Heart left ventricle (tissue), 16 donors: Measurements from ENCODE around the gene MATN1. TPM values are rescaled to one million over a fixed set of nuclear protein-coding genes. Genes with fewer than 3 reads are reported as not detected.

Experiments
- ATAC-seq, 4 donors: fragments of 200-7000 bp; cut with Tn5 transposase; one replicate each; pipeline ENCODE4 v1.9.1; 2020 to 2022; ENCODE audit warnings: moderate library complexity in 4 of 4, mild to moderate bottlenecking in 3 of 4, moderate number of reproducible peaks in 1 of 4
- DNase-seq, 5 donors: peaks; one replicate each; pipeline ENCODE4 v3.0.0-alpha.2; 2020
- H3K27ac ChIP-seq, 12 donors: fragments of 200-600 bp; sonication (generic) in 4 of 12; one replicate each; pipeline versions ENCODE4 v1.5.0 to v1.8.0; 2016 to 2022; ENCODE audit warnings: mild to moderate bottlenecking in 2 of 12
- H3K27me3 ChIP-seq, 9 donors: fragments of 200-600 bp; sonication (generic) in 2 of 9; one replicate each; pipeline versions ENCODE4 v1.5.1 to v1.8.0; 2016 to 2022; ENCODE audit warnings: mild to moderate bottlenecking in 3 of 9
- H3K36me3 ChIP-seq, 9 donors: fragments of 200-600 bp; sonication (generic) in 2 of 9; one replicate each; pipeline versions ENCODE4 v1.5.0 to v1.8.0; 2018 to 2022; ENCODE audit warnings: mild to moderate bottlenecking in 2 of 9
- H3K4me1 ChIP-seq, 12 donors: fragments of 200-600 bp; sonication (generic) in 4 of 12; one replicate each; pipeline versions ENCODE4 v1.5.0 to v1.8.0; 2016 to 2022; ENCODE audit warnings: mild to moderate bottlenecking in 3 of 12
- H3K4me3 ChIP-seq, 12 donors: fragments of 200-600 bp; sonication (generic) in 4 of 12; one replicate each; pipeline versions ENCODE4 v1.5.0 to v1.8.0; 2017 to 2022; ENCODE audit warnings: mild to moderate bottlenecking in 9 of 12, moderate library complexity in 4 of 12
- H3K9me3 ChIP-seq, 12 donors: fragments of 200-600 bp; sonication (generic) in 4 of 12; one replicate each; pipeline versions ENCODE4 v1.5.0 to v1.8.0; 2016 to 2022; ENCODE audit warnings: mild to moderate bottlenecking in 1 of 12
- CTCF ChIP-seq, 12 donors: fragments of 200-600 bp; sonication (generic) in 4 of 12; IDR thresholded peaks; one replicate each; pipeline versions ENCODE4 v1.5.0 to v1.8.0; 2018 to 2022; ENCODE audit warnings: antibody characterized with exemption in 12 of 12, mild to moderate bottlenecking in 5 of 12
- POLR2A ChIP-seq, 2 donors: fragments of 450-650 bp; IDR thresholded peaks; one replicate each; pipeline ENCODE4 v1.6.1; 2017; ENCODE audit warnings: antibody characterized with exemption in 2 of 2, mild to moderate bottlenecking in 2 of 2, moderate library complexity in 2 of 2
- WGBS, 4 donors: extraction: QIAGEN DNeasy Blood & Tissue Kit in 2 of 4; methylation state at CpG; one replicate each; pipeline versions ENCODE4 v1.1.5 to v1.1.7; 2013 to 2018; 5-methylcytosine and 5-hydroxymethylcytosine counted together
- intact Hi-C, 10 donors: fragments of 100-400 bp; cut with DNase I; formaldehyde crosslinking; loops; one replicate each; pipeline versions ENCODE4 v1.11.1 to v1.14.2; 2022
- polyA plus RNA-seq, 2 donors: library from polyadenylated mRNA; stranded (reverse); fragments of 200-250 nt; gene quantifications; one replicate each; pipeline ENCODE4 v1.2.3, GENCODE V29; 2013
- total RNA-seq, 9 donors: library from RNA; depleted of rRNA in 2 of 9; stranded (reverse); fragments of >200 nt in 2 of 9; fragmentation: NEBNext Ultra II Directional in 3 of 9; extraction: Animal tissue kit (Norgen Biotek cat#: 25700) in 3 of 9; gene quantifications; one replicate each; pipeline versions ENCODE4 v1.1.0 to v1.2.4, GENCODE V29; 2016 to 2023
- donor health status: ischemic (EF 13 %, LVEDD 7.1; RV severe dilation, severe dysfunction).
- donor health status: healthy with polysubstance abuse.
- donor health status: DM: no; HTN: yes; CAD: no.
- donor health status: DM: no; HTN: no; CAD: no.
- donor health status: ischemic (EF 25% LVEDD 6.9; RV normal size, moderate dysfunction).
- donor health status: ischemic (EF 25% LVEDD 5.7; RV mildly dilated, moderate dysfunction).
- donor health status: healthy.
- donor health status: DM: yes; HTN: yes; CAD: no.
- donor health status: ischemic (EF 35%, LVEDD 5.7; RV mildly dilated, moderate dysfunction).
- donor health status: nonischemic (EF 11% LVEDD 7.7; RV severe dilation, severe dysfunction).
- donor health status: DM: yes; HTN: yes; CAD: no.
- donor health status: PGD.
- donor health status: ischemic (EF 29% LVEDD 5.4; RV normal size, mild dysfunction).
- donor health status: nonischemic (EF 23%, LVEDD 6.1; RV moderate dilation, normal function).

Gene MATN1
- total and polyA plus RNA-seq, 11 donors = 0.67 TPM; not detected in 10

- DNase-seq (no peak), ATAC-seq (no peak)
- no peaks in the 10 kb centered on the region for H3K27me3 ChIP-seq
- 88 to 94% (median 90%) methylated on average over 13 of the region's 13 CpGs for WGBS, 4 donors
- peaks cover 0 to 74% (median 16%) of the 10 kb centered on the region in 12 donors for H3K4me1 ChIP-seq
- H3K4me3 ChIP-seq = no peak overlapping the region
- TF ChIP-seq POLR2A (IDR thresholded peaks at IDR 0.05) = no peak
- TF ChIP-seq CTCF (IDR thresholded peaks at IDR 0.05) = no peak
- intact Hi-C loops = no loop called here
- H3K9me3 ChIP-seq = no peaks in the 10 kb centered on the region
- H3K27ac ChIP-seq = no peak overlapping the region
- peaks cover 0 to 7% (median 0%) of the 10 kb centered on the region in 9 donors for H3K36me3 ChIP-seq
Observed at GRCh38 chr1:30759718-30760281, 36.4 kb upstream of the MATN1 start.

DNA sequence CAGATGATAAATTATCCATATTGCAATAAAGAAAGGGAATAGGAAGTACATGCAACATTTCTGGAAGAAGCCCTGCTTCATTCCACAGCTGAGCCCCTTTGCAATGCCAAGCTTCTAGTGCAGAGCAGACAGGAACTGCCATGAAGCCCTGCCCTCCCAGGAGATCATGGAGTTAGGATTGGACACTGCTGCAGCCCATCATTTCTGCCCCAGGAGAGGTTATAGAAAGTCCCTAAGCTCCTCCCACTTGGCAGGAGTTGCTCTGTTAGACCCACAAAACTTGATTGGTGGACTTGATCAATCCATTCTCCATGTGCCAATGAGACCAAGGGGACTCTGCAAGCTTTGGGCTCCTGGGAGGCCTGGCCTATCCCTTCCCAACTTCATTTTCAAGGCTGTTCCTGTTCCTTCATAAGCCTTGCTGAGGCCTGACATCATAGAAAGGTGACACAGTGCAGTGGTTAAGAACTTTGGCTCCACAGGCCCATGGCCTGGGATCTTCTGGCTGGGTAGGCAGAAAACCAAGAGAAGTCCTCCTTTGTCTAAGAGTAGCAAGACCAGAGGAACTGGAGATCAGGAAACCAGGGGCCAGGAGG is 35.5 kb upstream of the MATN1 start:
- Histone ChIP-seq H3K4me1 (peaks cover 0 to 83% (median 16%) of the 10 kb centered on the region in 12 donors), H3K27ac (peak overlapping the region in 1 of 12 donors; percentile 95), H3K36me3 (peaks cover 0 to 7% (median 0%) of the 10 kb centered on the region in 9 donors), H3K4me3 (no peak overlapping the region), H3K9me3 (no peaks in the 10 kb centered on the region), H3K27me3 (no peaks in the 10 kb centered on the region)
- no peak for TF ChIP-seq POLR2A (IDR thresholded peaks at IDR 0.05)
- TF ChIP-seq CTCF (IDR thresholded peaks at IDR 0.05) = no peak
- ATAC-seq (no peak), DNase-seq (no peak)
- intact Hi-C loops = no loop called here

DNA sequence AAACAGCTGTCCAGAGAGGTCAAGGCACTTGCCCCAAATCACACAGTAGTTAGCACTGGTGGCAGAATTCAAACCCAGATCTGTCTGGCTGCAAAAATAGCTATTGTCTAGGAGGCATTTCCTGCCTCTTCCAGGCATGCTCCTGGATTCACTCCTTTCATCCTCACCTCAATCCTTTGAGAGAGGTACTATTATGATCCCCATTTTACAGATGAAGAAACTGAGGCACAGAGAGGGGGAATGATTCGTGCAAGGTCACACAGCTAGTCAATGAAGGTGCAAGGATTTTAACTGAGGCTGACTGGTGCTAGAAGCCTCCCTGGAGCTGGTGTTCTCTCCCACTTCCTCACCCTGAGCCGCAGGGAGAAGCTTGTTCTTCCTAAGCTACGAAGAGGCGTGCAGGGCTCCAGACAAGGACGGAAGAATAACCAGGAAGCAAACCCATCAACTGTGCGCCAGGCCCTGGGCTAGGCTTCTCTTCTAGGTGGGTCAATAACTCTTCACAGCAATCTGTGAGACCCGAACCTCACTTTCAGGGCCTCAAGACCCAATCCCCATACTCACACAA is 34.8 kb upstream of the MATN1 start:
- H3K27ac ChIP-seq = peak overlapping the region in 4 of 12 donors; percentile 23 to 95 (median 66)

More for the DNA sequence above, 34.8 kb upstream of the MATN1 start:
- peaks cover 0 to 85% (median 16%) of the 10 kb centered on the region in 12 donors for H3K4me1 ChIP-seq
- TF ChIP-seq CTCF (IDR thresholded peaks at IDR 0.05) (no peak), POLR2A (IDR thresholded peaks at IDR 0.05) (no peak)
- peaks cover 0 to 7% (median 0%) of the 10 kb centered on the region in 9 donors for H3K36me3 ChIP-seq
- H3K4me3 ChIP-seq = peak overlapping the region in 2 of 12 donors; percentile 52 to 64
- ATAC-seq = no peak
- H3K9me3 ChIP-seq = no peaks in the 10 kb centered on the region
- WGBS, 4 donors = 78 to 88% (median 81%) methylated on average over 7 of the region's 7 CpGs
- DNase-seq = no peak
- intact Hi-C loops = no loop called here
- H3K27me3 ChIP-seq = peaks cover 0 to 3% (median 0%) of the 10 kb centered on the region in 9 donors
